H1 (cell line): Measurements from ENCODE around the gene TTC4. TPM values are rescaled to one million over a fixed set of nuclear protein-coding genes. Genes with fewer than 3 reads are reported as not detected.

ENCODE experiments used
- polyA plus RNA-seq, 7 experiments: library from polyadenylated mRNA; depleted of rRNA in 3 of 7; stranded (reverse) in 5 of 7; unstranded in 2 of 7; fragments of >200 nt in 5 of 7; fragments of 200-250 nt in 2 of 7; gene quantifications; 1 replicate in 5 of 7; 2 replicates in 1 of 7; 4 replicates in 1 of 7; pipeline versions ENCODE4 v1.2.1 to v1.2.3, GENCODE V29; 2011 to 2013; ENCODE audit warnings: missing spikeins in 2 of 7, mixed read lengths in 2 of 7
- total RNA-seq: library from RNA; stranded (reverse); fragmentation: NEBNext Ultra II Directional; extraction: Animal tissue kit (Norgen Biotek cat#: 25700); gene quantifications from 2 replicates; pipeline ENCODE4 v1.2.1, GENCODE V29; 2021

Gene TTC4
- total and polyA plus RNA-seq, 2 of the 8 experiments (the other 6 are each of a cell fraction or from before 2014, with no cell fraction given), result 21.0 to 25.1 TPM

Other genes with a start within 250 kb of the TTC4 start
- 3.5 and 3.8 TPM in 2 replicates for gene ACOT11, start 167.6 kb upstream of the TTC4 start, total RNA-seq
- 4.5 and 5.6 TPM in 2 replicates for gene ACOT11, start 167.6 kb upstream of the TTC4 start, polyA plus RNA-seq (2011; rRNA removed)
- gene FAM151A, start 92.3 kb upstream of the TTC4 start, total RNA-seq, result not detected in 2 replicates
- 0.08 TPM in 1 of 2 replicates, not detected in the other for gene FAM151A, start 92.3 kb upstream of the TTC4 start, polyA plus RNA-seq (2011; rRNA removed)
- gene MROH7, start 74.1 kb upstream of the TTC4 start, total RNA-seq, result 0.07 TPM in 1 of 2 replicates, not detected in the other
- 0.20 and 0.27 TPM in 2 replicates for gene MROH7, start 74.1 kb upstream of the TTC4 start, polyA plus RNA-seq (2011; rRNA removed)
- gene PARS2, start 48.7 kb downstream of the TTC4 start, total RNA-seq, result 10.0 and 10.4 TPM in 2 replicates
- gene PARS2, start 48.7 kb downstream of the TTC4 start, polyA plus RNA-seq (2011; rRNA removed), result 8.9 and 11.8 TPM in 2 replicates
- gene TTC22, start 85.5 kb downstream of the TTC4 start, total RNA-seq, result 1.1 and 1.6 TPM in 2 replicates
- 1.00 and 1.7 TPM in 2 replicates for gene TTC22, start 85.5 kb downstream of the TTC4 start, polyA plus RNA-seq (2011; rRNA removed)
- 419 and 455 TPM in 2 replicates for gene DHCR24, start 171.3 kb downstream of the TTC4 start, total RNA-seq
- gene DHCR24, start 171.3 kb downstream of the TTC4 start, polyA plus RNA-seq (2011; rRNA removed), result 370 and 611 TPM in 2 replicates